HepG2 (cell line): ENCODE results near the gene PXMP4. TPM values are rescaled to one million over a fixed set of nuclear protein-coding genes. Genes with fewer than 3 reads are reported as not detected.

Experiments used
- ATAC-seq: fragments of 200-7000 bp; cut with Tn5 transposase; 3 replicates; pipeline ENCODE4 v1.9.1; 2020; ENCODE audit warnings: mild to moderate bottlenecking, moderate library complexity
- BruUV-seq: library from RNA; stranded (reverse); fragments of 400-500 nt; replicated peaks from 2 replicates; lab custom pipeline; 2021; lab: Mats Ljungman, UMichigan
- CTCF ChIA-PET: fragments of 300-600 bp; formaldehyde crosslinking; extraction: SDS; loops from one replicate; lab custom pipeline; 2021; ENCODE audit warnings: low total read pairs, inconsistent platforms, low intra/inter-chr PET ratio; lab: Yijun Ruan, JAX
- POLR2A ChIA-PET: fragments of 350-600 bp; sonication (Branson Sonifier 250); formaldehyde crosslinking; loops from one replicate; lab custom pipeline; 2020; ENCODE audit warnings: antibody characterized with exemption, inconsistent platforms; lab: Yijun Ruan, JAX
- DNase-seq: peaks from one replicate; pipeline ENCODE4 v3.0.0-alpha.2; 2015; ENCODE audit warnings: low spot score
- FAIRE-seq: peaks from 3 replicates; lab custom pipeline; 2011; peaks lifted over from hg19 to GRCh38; lab: Jason Lieb, UNC
- H2AFZ ChIP-seq: one replicate; pipeline ENCODE4 v1.6.1; 2011; ENCODE audit warnings: low read length, inconsistent platforms
- H3K27ac ChIP-seq: fragments of 300-600 bp; 3 replicates; pipeline ENCODE4 v1.8.0; 2011; ENCODE audit warnings: mixed run types, mild to moderate bottlenecking, mixed read lengths, low read length, inconsistent platforms; ENCODE audit not compliant: insufficient read depth; ENCODE audit errors: extremely low read length
- H3K27me3 ChIP-seq, 2 experiments: fragments of 200-600 bp in 1 of 2; 2 replicates in 1 of 2; 3 replicates in 1 of 2; pipeline versions ENCODE4 v1.6.0 to v1.8.0; 2011; ENCODE audit warnings: low read length in 2 of 2, mild to moderate bottlenecking in 2 of 2, moderate library complexity in 2 of 2, inconsistent platforms in 1 of 2; ENCODE audit not compliant: insufficient read depth in 2 of 2, control insufficient read depth in 1 of 2
- H3K36me3 ChIP-seq, 2 experiments: fragments of 200-600 bp in 1 of 2; replicated peaks in 1 of 2; 2 replicates in 1 of 2; 3 replicates in 1 of 2; pipeline versions ENCODE4 v1.5.1 to v1.8.0; 2011; ENCODE audit warnings: low read length in 2 of 2, inconsistent platforms in 1 of 2; ENCODE audit not compliant: insufficient read depth in 2 of 2, control insufficient read depth in 1 of 2
- H3K4me1 ChIP-seq: 2 replicates; pipeline ENCODE4 v1.5.1; 2012; ENCODE audit warnings: low read length, inconsistent platforms; ENCODE audit not compliant: insufficient read depth
- H3K4me2 ChIP-seq: 2 replicates; pipeline ENCODE4 v1.6.0; 2011; ENCODE audit warnings: low read depth, low read length, inconsistent platforms
- H3K4me3 ChIP-seq, 3 experiments: fragments of 200-600 bp in 1 of 3; sonication (generic), shearing (Covaris generic) in 1 of 3; replicated peaks in 1 of 3; 2 replicates each; pipeline ENCODE4 v1.5.1; 2011 to 2016; ENCODE audit warnings: low read length in 3 of 3, inconsistent platforms in 2 of 3, low read depth in 2 of 3, mild to moderate bottlenecking in 2 of 3, control low read depth in 1 of 3, mixed read lengths in 1 of 3; ENCODE audit not compliant: insufficient read depth in 1 of 3
- H3K79me2 ChIP-seq: one replicate; pipeline ENCODE4 v1.6.1; 2011; ENCODE audit warnings: low read length, inconsistent platforms; ENCODE audit not compliant: insufficient read depth
- H3K9ac ChIP-seq: 2 replicates; pipeline ENCODE4 v1.6.0; 2011; ENCODE audit warnings: mild to moderate bottlenecking, low read depth, low read length, inconsistent platforms; ENCODE audit not compliant: insufficient read depth
- H3K9me3 ChIP-seq: 2 replicates; pipeline ENCODE4 v1.5.1; 2012; ENCODE audit warnings: mild to moderate bottlenecking, low read length
- H4K20me1 ChIP-seq: 2 replicates; pipeline ENCODE4 v1.6.0; 2011; ENCODE audit warnings: inconsistent platforms, mild to moderate bottlenecking, low read length, moderate library complexity; ENCODE audit not compliant: insufficient read depth
- BATF2 ChIP-seq: sonication (generic); formaldehyde crosslinking; IDR thresholded peaks from 2 replicates; pipeline ENCODE4 v1.8.0; 2022; ENCODE audit warnings: mild to moderate bottlenecking, missing genetic modification reagents, moderate library complexity
- HHEX ChIP-seq: IDR thresholded peaks from 2 replicates; pipeline ENCODE4 v1.6.1; 2016; ENCODE audit warnings: control low read depth
- MAFK ChIP-seq, 2 experiments: IDR thresholded peaks in 1 of 2; conservative IDR thresholded peaks in 1 of 2; 2 replicates each; pipeline ENCODE4 v1.6.1; 2011; ENCODE audit warnings: improper control_type of control experiment in 2 of 2, low read length in 2 of 2
- NFATC3 ChIP-seq: sonication (generic); formaldehyde crosslinking; IDR thresholded peaks from 2 replicates; pipeline ENCODE4 v1.5.1; 2020; ENCODE audit warnings: mild to moderate bottlenecking, missing genetic modification reagents
- TBP ChIP-seq: sonication (generic); formaldehyde crosslinking; IDR thresholded peaks from 2 replicates; pipeline ENCODE4 v1.5.0; 2020; ENCODE audit warnings: missing genetic modification reagents
- ZKSCAN1 ChIP-seq: fragments of 150-350 bp; IDR thresholded peaks from 2 replicates; pipeline ENCODE4 v1.6.1; 2014; ENCODE audit warnings: low read length
- ZNF121 ChIP-seq: sonication (generic); formaldehyde crosslinking; IDR thresholded peaks from 2 replicates; pipeline ENCODE4 v1.5.0; 2020; ENCODE audit warnings: mild to moderate bottlenecking, missing genetic modification reagents
- WGBS: methylation state at CpG from one replicate; pipeline ENCODE4 v1.1.6; 2017; ENCODE audit warnings: low lambda C conversion rate; 5-methylcytosine and 5-hydroxymethylcytosine counted together
- in situ Hi-C: cut with HindIII; loops from 2 replicates; pipeline ENCODE4 v1.10.0; 2017; ENCODE audit warnings: low pct_unique_long_range_greater_than_20kb; ENCODE audit not compliant: extremely low pct_ligation_motif_present
- intact Hi-C: fragments of 100-400 bp; cut with micrococcal nuclease; formaldehyde crosslinking; loops from one replicate; pipeline ENCODE4 v1.10.0; 2022; ENCODE audit not compliant: unreplicated experiment
- polyA plus RNA-seq, 8 experiments: library from polyadenylated mRNA; depleted of rRNA in 3 of 8; stranded (reverse) in 7 of 8; unstranded in 1 of 8; fragments of >200 nt; fragmentation: Illumina TruSeq in 4 of 8; extraction: Trizol in 4 of 8; gene quantifications; 2 replicates each; pipeline versions ENCODE4 v1.2.1 to v1.2.3, GENCODE V29; 2011 to 2016; ENCODE audit warnings: low read depth in 4 of 8, missing spikeins in 1 of 8, mixed read lengths in 1 of 8; ENCODE audit not compliant: insufficient read depth in 1 of 8
- total RNA-seq, 5 experiments: library from RNA; depleted of rRNA; stranded (reverse); fragments of >200 nt; fragmentation: Illumina TruSeq; extraction: Trizol; gene quantifications; 2 replicates each; pipeline ENCODE4 v1.2.3, GENCODE V29; 2016; ENCODE audit warnings: low read depth in 1 of 5
- TF ChIP-seq, protein P1 (sequence below): sonication (generic); formaldehyde crosslinking; IDR thresholded peaks from 2 replicates; pipeline ENCODE4 v1.8.0; 2022; ENCODE audit warnings: missing genetic modification reagents, mild to moderate bottlenecking, borderline replicate concordance
- TF ChIP-seq, protein P2 (sequence below): sonication (generic); formaldehyde crosslinking; IDR thresholded peaks from 2 replicates; pipeline ENCODE4; 2020; ENCODE audit warnings: missing genetic modification reagents, mild to moderate bottlenecking, borderline replicate concordance

The PXMP4 gene
- total and polyA plus RNA-seq, 2 of the 13 experiments (the other 11 are each of a cell fraction or from before 2014, with no cell fraction given): not detected

- no peak overlapping the region for H2AFZ ChIP-seq
- intact Hi-C loops (no loop called here), in situ Hi-C loops (no loop called here)
- DNase-seq (no peak), ATAC-seq (no peak), FAIRE-seq (no peak)
- no peak for TF ChIP-seq HHEX (CRISPR knock-in tag)
- TF ChIP-seq MAFK (conservative IDR thresholded peaks at IDR 0.05 in 1 of 2, IDR thresholded peaks at IDR 0.05 in 1 of 2; ENCODE audit: low read length in 2 of 2): no peak
- TF ChIP-seq ZNF121 (CRISPR knock-in tag): peak; percentile 71
- no peak for TF ChIP-seq TBP (CRISPR knock-in tag)
- TF ChIP-seq NFATC3: no peak
- TF ChIP-seq, protein P1, sequence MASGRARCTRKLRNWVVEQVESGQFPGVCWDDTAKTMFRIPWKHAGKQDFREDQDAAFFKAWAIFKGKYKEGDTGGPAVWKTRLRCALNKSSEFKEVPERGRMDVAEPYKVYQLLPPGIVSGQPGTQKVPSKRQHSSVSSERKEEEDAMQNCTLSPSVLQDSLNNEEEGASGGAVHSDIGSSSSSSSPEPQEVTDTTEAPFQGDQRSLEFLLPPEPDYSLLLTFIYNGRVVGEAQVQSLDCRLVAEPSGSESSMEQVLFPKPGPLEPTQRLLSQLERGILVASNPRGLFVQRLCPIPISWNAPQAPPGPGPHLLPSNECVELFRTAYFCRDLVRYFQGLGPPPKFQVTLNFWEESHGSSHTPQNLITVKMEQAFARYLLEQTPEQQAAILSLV (CRISPR knock-in tag): 0 out of 2 replicates have a peak, but pooled peaks have one; percentile 39
- no peaks in the 10 kb centered on the region for H3K36me3 ChIP-seq
- no peak overlapping the region for H3K27ac ChIP-seq
- no TSS peak for BruUV-seq
- H4K20me1 ChIP-seq: no peaks in the 10 kb centered on the region
- no peak overlapping the region for H3K9ac ChIP-seq
- no peak overlapping the region for H3K4me3 ChIP-seq
- H3K4me2 ChIP-seq: no peak overlapping the region
- no peaks in the 10 kb centered on the region for H3K9me3 ChIP-seq
- H3K27me3 ChIP-seq: no peaks in the 10 kb centered on the region
- ChIA-PET POLR2A (no interaction called here), CTCF (no interaction called here)
- 71% methylated on average over 3 of the region's 3 CpGs for WGBS
- no peaks in the 10 kb centered on the region for H3K79me2 ChIP-seq
- H3K4me1 ChIP-seq: peaks cover 54% of the 10 kb centered on the region
Observed at GRCh38 chr20:33727806-33728205, 7.7 kb upstream of the PXMP4 start.

DNA sequence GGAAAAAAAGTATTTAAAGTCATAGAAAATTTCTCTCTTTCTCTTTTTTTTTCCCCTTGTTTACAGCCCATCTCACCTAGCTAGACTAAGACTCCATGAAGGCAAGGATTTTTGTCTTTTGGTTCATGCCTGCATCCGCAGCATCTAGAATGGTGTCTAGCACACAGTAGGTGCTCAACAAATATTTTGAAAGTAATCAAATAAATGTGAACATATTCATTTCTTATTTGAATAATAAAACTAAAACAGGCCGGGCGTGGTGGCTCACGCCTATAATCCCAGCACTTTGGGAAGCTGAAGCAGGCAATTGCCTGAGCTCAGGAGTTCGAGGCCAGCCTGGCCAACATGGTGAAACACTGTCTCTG is 7.0 kb upstream of the PXMP4 start:
- WGBS: 58% methylated on average over 5 of the region's 5 CpGs
- in situ Hi-C loops: no loop called here
- H3K4me1 ChIP-seq: peaks cover 56% of the 10 kb centered on the region
- no peaks in the 10 kb centered on the region for H4K20me1 ChIP-seq
- POLR2A ChIA-PET: interaction anchor here (1.3 kb wide), 1 partner anchor 385 kb away, joined by 3 read pairs; the partner anchor contains the start of gene EIF2S2
- no peaks in the 10 kb centered on the region for H3K27me3 ChIP-seq
- H3K9ac ChIP-seq: no peak overlapping the region
- FAIRE-seq: no peak
- no peak overlapping the region for H3K4me2 ChIP-seq
- no peaks in the 10 kb centered on the region for H3K36me3 ChIP-seq
- DNase-seq: no peak
- ATAC-seq: no peak
- H3K79me2 ChIP-seq: no peaks in the 10 kb centered on the region
- TF ChIP-seq ZKSCAN1 (peak; percentile 84), BATF2 (no peak)
- TF ChIP-seq, protein P2, sequence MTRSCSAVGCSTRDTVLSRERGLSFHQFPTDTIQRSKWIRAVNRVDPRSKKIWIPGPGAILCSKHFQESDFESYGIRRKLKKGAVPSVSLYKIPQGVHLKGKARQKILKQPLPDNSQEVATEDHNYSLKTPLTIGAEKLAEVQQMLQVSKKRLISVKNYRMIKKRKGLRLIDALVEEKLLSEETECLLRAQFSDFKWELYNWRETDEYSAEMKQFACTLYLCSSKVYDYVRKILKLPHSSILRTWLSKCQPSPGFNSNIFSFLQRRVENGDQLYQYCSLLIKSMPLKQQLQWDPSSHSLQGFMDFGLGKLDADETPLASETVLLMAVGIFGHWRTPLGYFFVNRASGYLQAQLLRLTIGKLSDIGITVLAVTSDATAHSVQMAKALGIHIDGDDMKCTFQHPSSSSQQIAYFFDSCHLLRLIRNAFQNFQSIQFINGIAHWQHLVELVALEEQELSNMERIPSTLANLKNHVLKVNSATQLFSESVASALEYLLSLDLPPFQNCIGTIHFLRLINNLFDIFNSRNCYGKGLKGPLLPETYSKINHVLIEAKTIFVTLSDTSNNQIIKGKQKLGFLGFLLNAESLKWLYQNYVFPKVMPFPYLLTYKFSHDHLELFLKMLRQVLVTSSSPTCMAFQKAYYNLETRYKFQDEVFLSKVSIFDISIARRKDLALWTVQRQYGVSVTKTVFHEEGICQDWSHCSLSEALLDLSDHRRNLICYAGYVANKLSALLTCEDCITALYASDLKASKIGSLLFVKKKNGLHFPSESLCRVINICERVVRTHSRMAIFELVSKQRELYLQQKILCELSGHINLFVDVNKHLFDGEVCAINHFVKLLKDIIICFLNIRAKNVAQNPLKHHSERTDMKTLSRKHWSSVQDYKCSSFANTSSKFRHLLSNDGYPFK (CRISPR knock-in tag): no peak
- TF ChIP-seq, all 625 proteins: peak for 1
- Histone ChIP-seq H3K9me3 (no peaks in the 10 kb centered on the region), H3K4me3 (no peak overlapping the region), H2AFZ (no peak overlapping the region), H3K27ac (no peak overlapping the region)
- no TSS peak for BruUV-seq
- CTCF ChIA-PET: no interaction called here
- intact Hi-C loops: no loop called here
